ENCODE data around the gene HSPB9. TPM values are rescaled to one million over a fixed set of nuclear protein-coding genes. Genes with fewer than 3 reads are reported as not detected.

Gene HSPB9
- total and polyA plus RNA-seq, 9 of the 15 experiments (the other 6 are each of a cell fraction or from before 2014, with no cell fraction given): 0.04 to 0.16 (median 0.08) TPM; not detected in 3

- Histone ChIP-seq H3K27me3 (ENCODE audit: control insufficient read depth in 2 of 2, insufficient read depth in 2 of 2, low read length in 2 of 2) (no peaks in the 10 kb centered on the region), H4K20me1 (replicated peaks; ENCODE audit: control insufficient read depth, insufficient read depth, low read length) (peaks cover 3% of the 10 kb centered on the region; the same call in 1 of the 2 replicates), H3K9ac (ENCODE audit: insufficient read depth in 1 of 2, low read depth in 2 of 2, low read length in 2 of 2) (no peak overlapping the region), H3K4me3 (no peak overlapping the region), H2AFZ (ENCODE audit: low read depth, low read length) (no peak overlapping the region), H3K9me3 (replicated peaks; ENCODE audit: control insufficient read depth, insufficient read depth, low read depth, low read length) (no peaks in the 10 kb centered on the region), H3K27ac (ENCODE audit: extremely low read depth, low read depth, low read length) (no peak overlapping the region), H3K9me1 (ENCODE audit: control insufficient read depth, insufficient read depth, low read length) (peaks cover 9% of the 10 kb centered on the region), H3K36me3 (ENCODE audit: control insufficient read depth, insufficient read depth, low read length) (peaks cover 91% of the 10 kb centered on the region), H3K4me1 (replicated peaks in 1 of 2; ENCODE audit: control insufficient read depth in 2 of 2, insufficient read depth in 2 of 2, low read length in 2 of 2) (peaks cover 8 to 9% of the 10 kb centered on the region in 2 experiments; a peak in 3 of 5 replicates), H3K79me2 (ENCODE audit: control insufficient read depth, insufficient read depth, low read length) (peaks cover 60% of the 10 kb centered on the region), H3K4me2 (ENCODE audit: insufficient read depth, low read length) (no peak overlapping the region)
- BruUV-seq (replicated peaks): no TSS peak
- no peak for DNase-seq (ENCODE audit: extremely low read depth in 1 of 4, low spot score in 3 of 4)
- TF ChIP-seq GTF2A2 (tag; IDR thresholded peaks at IDR 0.05): no peak
- in situ Hi-C loops (cut with MboI) (no loop called here), intact Hi-C loops (cut with micrococcal nuclease) (no loop called here)
- ATAC-seq: no peak
- 72% methylated on average over 4 of the region's 4 CpGs for WGBS (ENCODE audit: insufficient coverage, low coverage, missing lambda C conversion rate)
- FAIRE-seq: no peak
- ChIA-PET CTCF (ENCODE audit: low intra/inter-chr PET ratio) (no interaction called here), POLR2A (interaction anchor here (1.7 kb wide), 1 partner anchor 11 kb away, joined by 7 read pairs; the partner anchor contains the start of gene KAT2A)
Measured at GRCh38 chr17:42131981-42132432, 9.4 kb downstream of the HSPB9 start.

DNA sequence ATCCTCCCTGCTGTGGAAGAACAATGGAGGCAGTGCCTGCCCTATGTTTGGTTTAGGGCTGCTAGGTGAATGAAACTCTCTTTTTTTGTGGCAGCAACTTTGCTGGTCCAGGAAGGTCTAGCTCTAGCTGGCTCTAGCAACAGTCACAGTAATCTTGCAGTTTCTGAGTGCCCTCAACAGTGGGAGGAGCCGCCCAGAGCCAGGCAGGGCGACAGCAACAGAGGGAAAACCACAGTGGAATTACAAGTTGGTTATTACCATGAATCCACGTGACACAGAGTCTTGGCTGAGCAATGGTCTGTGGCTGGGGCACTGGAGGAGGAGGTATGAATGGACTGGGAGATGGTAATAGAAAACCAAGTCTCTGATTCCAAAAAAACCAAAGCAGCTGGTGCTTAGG, 10.3 kb downstream of the HSPB9 start:
- in situ Hi-C loops (cut with MboI): no loop called here
- H4K20me1 ChIP-seq (replicated peaks; ENCODE audit: control insufficient read depth, insufficient read depth, low read length): peaks cover 3% of the 10 kb centered on the region; the same call in 1 of the 2 replicates
- intact Hi-C loops (cut with micrococcal nuclease): no loop called here
- peaks cover 91% of the 10 kb centered on the region for H3K36me3 ChIP-seq (ENCODE audit: control insufficient read depth, insufficient read depth, low read length)
- ATAC-seq (no peak), DNase-seq (ENCODE audit: extremely low read depth in 1 of 4, low spot score in 3 of 4) (no peak), FAIRE-seq (no peak)
- H3K79me2 ChIP-seq (ENCODE audit: control insufficient read depth, insufficient read depth, low read length): peaks cover 63% of the 10 kb centered on the region
- no peak overlapping the region for H2AFZ ChIP-seq (ENCODE audit: low read depth, low read length)
- H3K9me1 ChIP-seq (ENCODE audit: control insufficient read depth, insufficient read depth, low read length): peaks cover 9% of the 10 kb centered on the region
- CTCF ChIA-PET (ENCODE audit: low intra/inter-chr PET ratio): no interaction called here
- H3K27me3 ChIP-seq (ENCODE audit: control insufficient read depth in 2 of 2, insufficient read depth in 2 of 2, low read length in 2 of 2): no peaks in the 10 kb centered on the region
- H3K4me3 ChIP-seq: no peak overlapping the region
- H3K27ac ChIP-seq (ENCODE audit: extremely low read depth, low read depth, low read length): no peak overlapping the region
- no peaks in the 10 kb centered on the region for H3K9me3 ChIP-seq (replicated peaks; ENCODE audit: control insufficient read depth, insufficient read depth, low read depth, low read length)
- WGBS (ENCODE audit: insufficient coverage, low coverage, missing lambda C conversion rate): 86% methylated on average over 3 of the region's 3 CpGs
- BruUV-seq (replicated peaks): no TSS peak
- peaks cover 8 to 9% of the 10 kb centered on the region in 2 experiments; a peak in 3 of 5 replicates for H3K4me1 ChIP-seq (replicated peaks in 1 of 2; ENCODE audit: control insufficient read depth in 2 of 2, insufficient read depth in 2 of 2, low read length in 2 of 2)
- POLR2A ChIA-PET: interaction anchor here (0.8 kb wide), 1 partner anchor 10 kb away, joined by 6 read pairs; no protein-coding TSS in a partner anchor
- H3K9ac ChIP-seq (ENCODE audit: insufficient read depth in 1 of 2, low read depth in 2 of 2, low read length in 2 of 2): no peak overlapping the region; a peak in 1 of 4 replicates
- H3K4me2 ChIP-seq (ENCODE audit: insufficient read depth, low read length): no peak overlapping the region
- TF ChIP-seq KDM5B (IDR thresholded peaks at IDR 0.05; ENCODE audit: insufficient replicate concordance, low read depth, low read length) (no peak), PHTF2 (CRISPR knock-in tag; IDR thresholded peaks at IDR 0.05) (no peak), MED1 (CRISPR knock-in tag; IDR thresholded peaks at IDR 0.05; ENCODE audit: borderline replicate concordance) (no peak), POLR2A (conservative IDR thresholded peaks at IDR 0.05) (no peak), XRCC4 (IDR thresholded peaks at IDR 0.05; ENCODE audit: extremely low read depth, insufficient read depth, insufficient read length) (no peak), CBX3 (IDR thresholded peaks at IDR 0.05; ENCODE audit: borderline replicate concordance in 1 of 2, low read length in 2 of 2) (no peak), SPI1 (IDR thresholded peaks at IDR 0.05; ENCODE audit: borderline replicate concordance, low read depth, low read length) (no peak), NR3C1 (CRISPR knock-in tag; IDR thresholded peaks at IDR 0.05) (no peak), TFAM (CRISPR knock-in tag; conservative IDR thresholded peaks at IDR 0.05) (no peak), TRIM28 (IDR thresholded peaks at IDR 0.05) (no peak)
- TF ChIP-seq, protein P1, sequence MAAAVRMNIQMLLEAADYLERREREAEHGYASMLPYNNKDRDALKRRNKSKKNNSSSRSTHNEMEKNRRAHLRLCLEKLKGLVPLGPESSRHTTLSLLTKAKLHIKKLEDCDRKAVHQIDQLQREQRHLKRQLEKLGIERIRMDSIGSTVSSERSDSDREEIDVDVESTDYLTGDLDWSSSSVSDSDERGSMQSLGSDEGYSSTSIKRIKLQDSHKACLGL (CRISPR knock-in tag; IDR thresholded peaks at IDR 0.05; ENCODE audit: borderline replicate concordance, poor library complexity, severe bottlenecking): no peak
- TF ChIP-seq, protein P2, sequence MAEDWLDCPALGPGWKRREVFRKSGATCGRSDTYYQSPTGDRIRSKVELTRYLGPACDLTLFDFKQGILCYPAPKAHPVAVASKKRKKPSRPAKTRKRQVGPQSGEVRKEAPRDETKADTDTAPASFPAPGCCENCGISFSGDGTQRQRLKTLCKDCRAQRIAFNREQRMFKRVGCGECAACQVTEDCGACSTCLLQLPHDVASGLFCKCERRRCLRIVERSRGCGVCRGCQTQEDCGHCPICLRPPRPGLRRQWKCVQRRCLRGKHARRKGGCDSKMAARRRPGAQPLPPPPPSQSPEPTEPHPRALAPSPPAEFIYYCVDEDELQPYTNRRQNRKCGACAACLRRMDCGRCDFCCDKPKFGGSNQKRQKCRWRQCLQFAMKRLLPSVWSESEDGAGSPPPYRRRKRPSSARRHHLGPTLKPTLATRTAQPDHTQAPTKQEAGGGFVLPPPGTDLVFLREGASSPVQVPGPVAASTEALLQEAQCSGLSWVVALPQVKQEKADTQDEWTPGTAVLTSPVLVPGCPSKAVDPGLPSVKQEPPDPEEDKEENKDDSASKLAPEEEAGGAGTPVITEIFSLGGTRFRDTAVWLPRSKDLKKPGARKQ (CRISPR knock-in tag; IDR thresholded peaks at IDR 0.05): no peak
